ENCODE measurements around the gene KDM3A. TPM values are rescaled to one million over a fixed set of nuclear protein-coding genes. Genes with fewer than 3 reads are reported as not detected.

KDM3A gene
- total RNA-seq, 4 donors from 2014 or later = 45.7 to 57.7 (median 51.5) TPM

DNA sequence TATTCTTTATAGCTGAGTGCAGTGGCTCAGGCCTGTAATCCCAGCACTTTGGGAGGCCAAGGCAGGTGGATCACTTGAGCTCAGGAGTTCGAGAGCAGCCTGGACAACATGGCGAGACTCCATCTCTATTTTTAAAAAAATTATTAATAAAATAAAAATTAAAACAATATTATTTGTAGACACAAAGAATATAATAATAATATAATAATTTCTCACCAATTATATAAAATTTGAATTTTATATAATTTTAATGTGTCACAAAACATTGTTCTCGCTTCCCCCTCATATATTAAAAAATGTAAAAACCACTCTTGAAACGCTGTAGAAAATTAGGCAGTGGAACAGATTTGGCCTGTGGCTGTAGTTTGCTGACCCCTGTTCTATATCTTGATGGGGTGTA is 5.6 kb upstream of the KDM3A start:
- TF ChIP-seq CTCF (IDR thresholded peaks at IDR 0.05; ENCODE audit: low read depth) = no peak

GRCh38 chr2:86436328-86436727 is 4.8 kb upstream of the KDM3A start:
- TF ChIP-seq CTCF (IDR thresholded peaks at IDR 0.05; ENCODE audit: low read depth) = no peak

DNA sequence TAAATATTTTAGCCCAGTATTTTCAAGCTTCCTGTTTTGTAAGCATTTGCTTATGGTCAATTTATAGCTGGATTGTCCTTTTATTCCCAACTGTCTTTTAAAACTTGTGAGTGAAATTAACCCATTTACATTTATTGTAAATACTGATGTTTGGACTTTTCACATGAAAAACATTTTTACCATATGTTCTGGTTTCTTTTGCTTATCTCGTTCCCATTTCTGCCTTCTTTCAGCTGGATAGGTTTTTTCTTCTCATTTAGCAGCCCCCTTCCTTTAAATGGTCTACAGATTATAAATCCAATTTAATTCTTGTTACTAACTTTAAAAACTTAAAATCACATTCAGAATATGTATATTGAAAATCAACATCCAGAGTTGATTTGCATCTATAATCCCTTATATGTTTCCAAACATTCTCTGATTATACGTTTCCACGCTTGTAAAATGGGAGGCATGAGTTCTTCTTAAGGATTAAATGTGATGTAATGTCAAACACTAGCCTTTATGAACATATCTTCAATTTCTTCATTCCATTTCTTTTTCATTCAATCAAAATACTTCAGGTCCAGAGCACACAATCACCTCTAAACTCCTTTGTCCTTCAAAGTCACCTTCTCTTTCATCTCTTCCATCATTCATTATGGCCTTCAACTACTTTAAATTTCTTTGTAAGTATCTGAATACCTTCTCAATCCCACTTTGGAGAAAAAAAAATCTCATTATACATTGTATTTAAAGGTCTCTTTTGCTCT is 1.1 kb upstream of the KDM3A start:
- TF ChIP-seq CTCF (IDR thresholded peaks at IDR 0.05; ENCODE audit: low read depth) = no peak

GRCh38 chr2:86441392-86441881 is 266 bp downstream of the KDM3A start:
- no peak for TF ChIP-seq CTCF (IDR thresholded peaks at IDR 0.05; ENCODE audit: low read depth)

- no peak for TF ChIP-seq CTCF (IDR thresholded peaks at IDR 0.05; ENCODE audit: low read depth)
These were observed 891 bp downstream of the KDM3A start for GRCh38 chr2:86441882-86442641.

- no peak for TF ChIP-seq CTCF (IDR thresholded peaks at IDR 0.05; ENCODE audit: low read depth)
These were observed 1.5 kb downstream of the KDM3A start for GRCh38 chr2:86442642-86443005.

DNA sequence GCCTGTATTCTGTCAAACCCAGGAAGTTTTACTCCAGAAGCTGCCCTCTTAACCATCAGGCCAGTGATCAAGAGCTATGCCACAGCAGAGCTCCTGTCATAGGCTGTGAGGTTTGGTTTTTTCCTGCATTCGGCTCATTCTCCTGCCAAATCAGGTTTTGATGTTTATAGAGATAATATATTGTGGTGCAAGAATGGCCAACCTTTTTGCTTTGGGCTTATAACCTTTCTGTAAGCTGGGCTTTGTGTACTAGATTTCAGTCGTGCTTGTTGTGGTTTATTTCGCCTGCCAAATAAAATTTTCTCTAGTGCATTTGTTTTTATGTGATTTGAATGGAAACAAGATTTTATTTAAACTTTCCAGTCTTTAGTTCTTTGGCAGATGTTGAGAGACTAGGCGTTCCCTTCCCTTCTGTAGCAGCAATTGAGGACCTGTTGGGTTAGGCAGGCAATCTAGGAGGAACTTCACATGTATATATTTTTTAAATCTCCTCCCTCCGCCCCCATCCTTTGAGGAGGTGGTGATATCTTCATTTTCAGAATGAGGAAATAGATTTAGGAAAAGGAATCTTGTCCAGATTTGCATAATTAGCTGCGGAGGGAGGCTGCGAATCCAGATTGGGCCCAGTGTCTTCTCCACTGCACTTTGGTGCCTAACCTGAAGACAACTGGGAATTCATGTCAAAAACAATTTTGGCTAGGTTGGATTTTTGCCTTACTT is 2.6 kb downstream of the KDM3A start:
- no peak for TF ChIP-seq CTCF (IDR thresholded peaks at IDR 0.05; ENCODE audit: low read depth)

All from subcutaneous adipose tissue (tissue), 4 donors.